COLO829 (cell line): ENCODE results near the gene SLC39A7.
A peak's percentile ranks its signal among the peaks of the same experiment; 100 is the strongest.

Experiments
- DNase-seq: peaks from one replicate; pipeline ENCODE4 v3.0.0; 2012; ENCODE audit warnings: low spot score

Gene SLC39A7

GRCh38 chr6:33236852-33237251 is 36.2 kb downstream of the SLC39A7 start:
- no peak for DNase-seq

GRCh38 chr6:33237741-33238140 is 37.1 kb downstream of the SLC39A7 start:
- no peak for DNase-seq

GRCh38 chr6:33241968-33242367 is 41.3 kb downstream of the SLC39A7 start:
- DNase-seq: no peak

GRCh38 chr6:33243476-33243875 is 42.8 kb downstream of the SLC39A7 start:
- no peak for DNase-seq

GRCh38 chr6:33247977-33248642 is 47.4 kb downstream of the SLC39A7 start:
- peak; percentile 71 for DNase-seq

- DNase-seq: no peak
Observed at GRCh38 chr6:33248643-33248931, 47.9 kb downstream of the SLC39A7 start.

GRCh38 chr6:33248932-33249731 is 48.5 kb downstream of the SLC39A7 start:
- peak; percentile 90 for DNase-seq

GRCh38 chr6:33249732-33250630 is 49.3 kb downstream of the SLC39A7 start:
- DNase-seq: no peak

GRCh38 chr6:33250731-33251130 is 50.1 kb downstream of the SLC39A7 start:
- no peak for DNase-seq

GRCh38 chr6:33251395-33252012 is 50.8 kb downstream of the SLC39A7 start:
- no peak for DNase-seq

- DNase-seq: no peak
Observed at GRCh38 chr6:33252759-33253158, 52.1 kb downstream of the SLC39A7 start.
